22Rv1 (cell line): Measurements from ENCODE around the gene RCSD1.

ENCODE experiments used
- CTCF ChIP-seq: fragments of 450-650 bp; IDR thresholded peaks from 2 replicates; pipeline ENCODE4 v1.5.1; 2017; ENCODE audit warnings: mild to moderate bottlenecking
- ZFX ChIP-seq: fragments of 450-650 bp; IDR thresholded peaks from 2 replicates; pipeline ENCODE4 v1.6.1; 2017; ENCODE audit warnings: antibody characterized with exemption, borderline replicate concordance

- TF ChIP-seq CTCF (no peak), ZFX (no peak)
Measured at GRCh38 chr1:167689567-167689920, 59.5 kb downstream of the RCSD1 start.
